Measurements from ENCODE around the gene PEF1. TPM values are rescaled to one million over a fixed set of nuclear protein-coding genes. Genes with fewer than 3 reads are reported as not detected.

The PEF1 gene
- total RNA-seq, 2 experiments from 2014 or later: 56.1 to 67.7 TPM

- no peaks in the 10 kb centered on the region for H3K9me3 ChIP-seq (ENCODE audit: low read length)
- no peak overlapping the region for H3K27ac ChIP-seq (ENCODE audit: low read depth, low read length, poor library complexity, severe bottlenecking)
- TF ChIP-seq EZH2phosphoT487 (IDR thresholded peaks at IDR 0.05; ENCODE audit: borderline replicate concordance, low read depth, low read length): no peak
- no peak for TF ChIP-seq CTCF (conservative IDR thresholded peaks at IDR 0.05; ENCODE audit: low read length)
- H3K9me2 ChIP-seq (ENCODE audit: insufficient read depth, low read length): no peaks in the 10 kb centered on the region
- no peaks in the 10 kb centered on the region for H3K79me2 ChIP-seq (ENCODE audit: insufficient read depth, low read depth, low read length)
- no peak overlapping the region for H2AFZ ChIP-seq (ENCODE audit: low read length)
- no peaks in the 10 kb centered on the region for H4K20me1 ChIP-seq (ENCODE audit: insufficient read depth, low read length)
- H3K4me3 ChIP-seq (ENCODE audit: low read depth, low read length, poor library complexity, severe bottlenecking): no peak overlapping the region
- H3K36me3 ChIP-seq (ENCODE audit: insufficient read depth, low read length): no peaks in the 10 kb centered on the region
- intact Hi-C loops (cut with micrococcal nuclease; ENCODE audit: unreplicated experiment): no loop called here
- H3K4me1 ChIP-seq (ENCODE audit: insufficient read depth, low read length, poor library complexity, severe bottlenecking): no peaks in the 10 kb centered on the region
- no peak for DNase-seq (ENCODE audit: low spot score)
- CTCF ChIA-PET (ENCODE audit: unreplicated experiment): interaction anchor here (1.0 kb wide), 1 partner anchor 13 kb away, joined by 3 read pairs; no protein-coding TSS in a partner anchor
- no peak overlapping the region for H3K4me2 ChIP-seq (ENCODE audit: low read length)
- BruUV-seq (replicated peaks): no TSS peak
- POLR2A ChIA-PET: no interaction called here
Measured at GRCh38 chr1:31618916-31619846, 25.5 kb downstream of the PEF1 start.

DNA sequence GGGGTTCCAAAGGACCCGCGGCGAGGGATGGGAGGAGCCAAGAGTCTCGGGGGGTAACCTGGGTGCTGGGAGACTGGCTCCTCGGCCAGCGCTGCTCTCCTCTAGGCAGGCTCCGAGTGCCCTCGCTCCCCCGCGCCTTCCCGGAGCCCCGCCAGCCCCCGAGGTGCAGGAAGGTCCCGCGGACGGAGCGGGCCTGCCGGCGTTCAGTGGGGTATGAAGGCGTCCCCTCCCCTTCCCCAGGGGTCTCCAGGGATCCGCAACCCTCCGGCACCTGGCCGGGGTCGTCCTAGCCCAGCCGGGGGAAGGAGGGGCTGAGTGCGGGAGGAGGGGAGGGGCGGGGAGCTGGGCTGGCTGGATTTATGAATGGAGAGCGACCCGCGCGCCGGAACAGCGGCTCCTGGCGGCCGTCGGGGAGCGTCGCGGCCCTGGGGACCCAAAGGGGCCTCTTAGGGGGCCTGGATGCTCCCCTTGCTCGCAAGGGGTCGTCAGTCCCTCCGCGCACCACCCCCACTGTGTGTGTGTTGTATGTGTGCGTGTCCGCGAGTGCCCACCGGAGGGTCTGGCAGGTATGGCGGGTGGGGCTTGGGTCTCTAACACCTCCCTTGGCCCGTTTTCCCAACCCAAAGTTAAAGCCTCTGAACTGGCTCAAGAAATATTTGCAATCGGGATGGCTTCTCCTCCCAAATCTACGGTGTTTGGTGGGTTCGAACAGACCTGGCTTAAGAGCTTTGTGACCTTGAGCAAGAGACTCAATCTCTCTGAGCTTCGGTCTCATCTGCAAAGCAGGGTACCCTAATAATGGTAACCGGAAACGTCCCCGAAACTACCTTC is 26.5 kb downstream of the PEF1 start:
- TF ChIP-seq EZH2phosphoT487 (IDR thresholded peaks at IDR 0.05; ENCODE audit: borderline replicate concordance, low read depth, low read length): no peak
- peak; percentile 78 for TF ChIP-seq CTCF (conservative IDR thresholded peaks at IDR 0.05; ENCODE audit: low read length)
- Histone ChIP-seq H4K20me1 (ENCODE audit: insufficient read depth, low read length) (no peaks in the 10 kb centered on the region), H3K4me1 (ENCODE audit: insufficient read depth, low read length, poor library complexity, severe bottlenecking) (no peaks in the 10 kb centered on the region), H3K27ac (ENCODE audit: low read depth, low read length, poor library complexity, severe bottlenecking) (no peak overlapping the region), H3K9me2 (ENCODE audit: insufficient read depth, low read length) (no peaks in the 10 kb centered on the region), H3K4me2 (ENCODE audit: low read length) (no peak overlapping the region; the same call in 1 of the 2 replicates), H2AFZ (ENCODE audit: low read length) (no peak overlapping the region), H3K9me3 (ENCODE audit: low read length) (no peaks in the 10 kb centered on the region), H3K4me3 (ENCODE audit: low read depth, low read length, poor library complexity, severe bottlenecking) (no peak overlapping the region), H3K36me3 (ENCODE audit: insufficient read depth, low read length) (no peaks in the 10 kb centered on the region), H3K79me2 (ENCODE audit: insufficient read depth, low read depth, low read length) (no peaks in the 10 kb centered on the region)
- CTCF ChIA-PET (ENCODE audit: unreplicated experiment): interaction anchor here (1.0 kb wide), 1 partner anchor 12 kb away, joined by 3 read pairs; no protein-coding TSS in a partner anchor
- intact Hi-C loops (cut with micrococcal nuclease; ENCODE audit: unreplicated experiment): no loop called here
- POLR2A ChIA-PET: no interaction called here
- no TSS peak for BruUV-seq (replicated peaks)
- peak; percentile 35 for DNase-seq (ENCODE audit: low spot score)

Data from OCI-LY7 (cell line).